Spleen (tissue), 11 donors: ENCODE data around the gene MYH10. TPM values are rescaled to one million over a fixed set of nuclear protein-coding genes. Genes with fewer than 3 reads are reported as not detected.

Source experiments
- DNase-seq: peaks from one replicate; pipeline ENCODE4 v3.0.0-alpha.2; 2020
- H3K27ac ChIP-seq, 8 donors: fragments of 200-600 bp; sonication (generic) in 7 of 8; 1 replicate in 4 of 8; 2 replicates in 4 of 8; pipeline versions ENCODE4 v1.5.0 to v1.8.0; 2016 to 2021; ENCODE audit warnings: inconsistent platforms in 4 of 8, mild to moderate bottlenecking in 4 of 8, moderate library complexity in 1 of 8
- H3K27me3 ChIP-seq, 7 donors: fragments of 200-600 bp; sonication (generic) in 6 of 7; replicated peaks in 1 of 7; 1 replicate in 4 of 7; 2 replicates in 3 of 7; pipeline versions ENCODE4 v1.5.0 to v1.8.0; 2016 to 2021; ENCODE audit warnings: inconsistent platforms in 3 of 7, mild to moderate bottlenecking in 1 of 7
- H3K36me3 ChIP-seq, 6 donors: fragments of 200-600 bp; sonication (generic) in 5 of 6; 1 replicate in 4 of 6; 2 replicates in 2 of 6; pipeline versions ENCODE4 v1.5.0 to v1.8.0; 2016 to 2021; ENCODE audit warnings: inconsistent platforms in 2 of 6
- H3K4me1 ChIP-seq, 6 donors: fragments of 200-600 bp; sonication (generic) in 5 of 6; 1 replicate in 3 of 6; 2 replicates in 3 of 6; pipeline versions ENCODE4 v1.5.0 to v1.8.0; 2016 to 2021; ENCODE audit warnings: inconsistent platforms in 3 of 6
- H3K4me3 ChIP-seq, 8 donors: fragments of 200-600 bp; sonication (generic) in 7 of 8; 1 replicate in 4 of 8; 2 replicates in 4 of 8; pipeline versions ENCODE4 v1.5.0 to v1.8.0; 2016 to 2021; ENCODE audit warnings: inconsistent platforms in 4 of 8, mild to moderate bottlenecking in 4 of 8, moderate library complexity in 2 of 8
- H3K9me3 ChIP-seq, 8 donors: fragments of 200-600 bp; sonication (generic) in 7 of 8; 1 replicate in 4 of 8; 2 replicates in 4 of 8; pipeline versions ENCODE4 v1.5.0 to v1.8.0; 2016 to 2021; ENCODE audit warnings: inconsistent platforms in 4 of 8
- CTCF ChIP-seq, 11 experiments: fragments of 200-600 bp in 7 of 11; fragments of 450-650 bp in 4 of 11; sonication (generic) in 4 of 11; IDR thresholded peaks in 8 of 11; conservative IDR thresholded peaks in 3 of 11; 1 replicate in 7 of 11; 2 replicates in 4 of 11; pipeline versions ENCODE4 v1.4.0 to v1.8.0; 2016 to 2021; ENCODE audit warnings: antibody characterized with exemption in 11 of 11, inconsistent platforms in 4 of 11, mild to moderate bottlenecking in 1 of 11
- POLR2A ChIP-seq, 3 donors: fragments of 450-650 bp; IDR thresholded peaks; one replicate each; pipeline ENCODE4 v1.5.1; 2017; ENCODE audit warnings: antibody characterized with exemption in 3 of 3, mild to moderate bottlenecking in 1 of 3
- POLR2AphosphoS5 ChIP-seq, 3 donors: sonication (generic); formaldehyde crosslinking; IDR thresholded peaks; one replicate each; pipeline ENCODE4 v1.5.1; 2017; ENCODE audit warnings: antibody characterized with exemption in 3 of 3
- WGBS, 5 donors: extraction: QIAGEN DNeasy Blood & Tissue Kit in 3 of 5; methylation state at CpG; one replicate each; pipeline versions ENCODE4 v1.1.5 to v1.1.7; 2013 to 2018; 5-methylcytosine and 5-hydroxymethylcytosine counted together
- intact Hi-C: fragments of 100-400 bp; cut with DNase I; formaldehyde crosslinking; loops from one replicate; pipeline ENCODE4 v1.15.0; 2023; ENCODE audit warnings: low total_unique reads
- polyA plus RNA-seq, 3 donors: library from polyadenylated mRNA; stranded (reverse); fragments of 200-250 nt; gene quantifications; one replicate each; pipeline ENCODE4 v1.2.1, GENCODE V29; 2013
- total RNA-seq, 7 donors: library from RNA; depleted of rRNA in 3 of 7; stranded (reverse); fragments of >200 nt in 3 of 7; fragmentation: NEBNext Ultra II Directional in 4 of 7; extraction: Animal tissue kit (Norgen Biotek cat#: 25700) in 4 of 7; gene quantifications; one replicate each; pipeline versions ENCODE4 v1.1.0 to v1.2.1, GENCODE V29; 2016 to 2021
- donor health status: healthy with polysubstance abuse.
- donor health status: DM: no; HTN: no; CAD: no; lungs with moderate emphysema.
- donor health status: DM: no; HTN: no; CAD: no.
- donor health status: Bipolar disorder and iron deficiency.
- donor health status: healthy.
- donor health status: DM: no; HTN: no; CAD: no.
- donor health status: DM: yes; HTN: yes; CAD: no.

The MYH10 gene
- total and polyA plus RNA-seq, 10 donors = 1.0 to 14.4 (median 7.5) TPM

GRCh38 chr17:8518850-8519249 lies 111.7 kb downstream of the MYH10 start:
- intact Hi-C loops = no loop called here
- H3K4me1 ChIP-seq = no peaks in the 10 kb centered on the region
- DNase-seq = no peak
- 79 to 87% (median 82%) methylated on average over 2 of the region's 2 CpGs for WGBS, 5 donors
- H3K9me3 ChIP-seq = no peaks in the 10 kb centered on the region
- H3K27ac ChIP-seq = no peak overlapping the region
- TF ChIP-seq CTCF (IDR thresholded peaks at IDR 0.05 in 8 of 11, conservative IDR thresholded peaks at IDR 0.05 in 3 of 11) (no peak), POLR2A (IDR thresholded peaks at IDR 0.05) (no peak), POLR2AphosphoS5 (IDR thresholded peaks at IDR 0.05) (no peak)
- H3K4me3 ChIP-seq = no peak overlapping the region
- no peaks in the 10 kb centered on the region for H3K27me3 ChIP-seq
- H3K36me3 ChIP-seq = peaks cover 0 to 11% (median 0%) of the 10 kb centered on the region in 6 donors

- Histone ChIP-seq H3K4me3 (no peak overlapping the region), H3K27me3 (no peaks in the 10 kb centered on the region), H3K9me3 (no peaks in the 10 kb centered on the region), H3K27ac (no peak overlapping the region), H3K4me1 (no peaks in the 10 kb centered on the region), H3K36me3 (peaks cover 0 to 17% (median 0%) of the 10 kb centered on the region in 6 donors)
- no peak for TF ChIP-seq CTCF (IDR thresholded peaks at IDR 0.05 in 8 of 11, conservative IDR thresholded peaks at IDR 0.05 in 3 of 11)
- TF ChIP-seq POLR2AphosphoS5 (IDR thresholded peaks at IDR 0.05) = no peak
- TF ChIP-seq POLR2A (IDR thresholded peaks at IDR 0.05) = no peak
- 88 to 95% (median 92%) methylated on average over 6 of the region's 6 CpGs for WGBS, 5 donors
- DNase-seq = no peak
- intact Hi-C loops = no loop called here
Observed at GRCh38 chr17:8518326-8518725, 112.2 kb downstream of the MYH10 start.

GRCh38 chr17:8514801-8515200 lies 115.7 kb downstream of the MYH10 start:
- WGBS, 5 donors = 94 to 96% (median 95%) methylated on average over 11 of the region's 11 CpGs
- H3K27ac ChIP-seq = no peak overlapping the region
- no peak overlapping the region for H3K4me3 ChIP-seq
- TF ChIP-seq POLR2AphosphoS5 (IDR thresholded peaks at IDR 0.05) (no peak), POLR2A (IDR thresholded peaks at IDR 0.05) (no peak), CTCF (IDR thresholded peaks at IDR 0.05 in 8 of 11, conservative IDR thresholded peaks at IDR 0.05 in 3 of 11) (no peak)
- no peaks in the 10 kb centered on the region for H3K9me3 ChIP-seq
- no peaks in the 10 kb centered on the region for H3K27me3 ChIP-seq
- H3K4me1 ChIP-seq = no peaks in the 10 kb centered on the region
- H3K36me3 ChIP-seq = peaks cover 0 to 17% (median 0%) of the 10 kb centered on the region in 6 donors
- intact Hi-C loops = no loop called here
- DNase-seq = no peak

GRCh38 chr17:8506145-8506544 lies 124.4 kb downstream of the MYH10 start:
- no peak for DNase-seq
- TF ChIP-seq POLR2AphosphoS5 (IDR thresholded peaks at IDR 0.05) (no peak), CTCF (IDR thresholded peaks at IDR 0.05 in 8 of 11, conservative IDR thresholded peaks at IDR 0.05 in 3 of 11) (no peak), POLR2A (IDR thresholded peaks at IDR 0.05) (no peak)
- H3K4me1 ChIP-seq = no peaks in the 10 kb centered on the region
- intact Hi-C loops = no loop called here
- H3K9me3 ChIP-seq = no peaks in the 10 kb centered on the region
- H3K4me3 ChIP-seq = no peak overlapping the region
- peaks cover 0 to 11% (median 0%) of the 10 kb centered on the region in 6 donors for H3K36me3 ChIP-seq
- no peak overlapping the region for H3K27ac ChIP-seq
- no peaks in the 10 kb centered on the region for H3K27me3 ChIP-seq
- WGBS, 5 donors = 88 to 93% (median 92%) methylated on average over 14 of the region's 14 CpGs
